GM12892 (cell line): ENCODE results near the gene AMZ1.

Source experiments
- POLR2A ChIP-seq: IDR thresholded peaks from 2 replicates; pipeline ENCODE4 v1.6.1; 2011; ENCODE audit warnings: low read depth, low read length, control low read depth
- POLR2AphosphoS5 ChIP-seq: IDR thresholded peaks from 2 replicates; pipeline ENCODE4 v1.6.1; 2011; ENCODE audit warnings: low read depth, low read length, control low read depth

DNA sequence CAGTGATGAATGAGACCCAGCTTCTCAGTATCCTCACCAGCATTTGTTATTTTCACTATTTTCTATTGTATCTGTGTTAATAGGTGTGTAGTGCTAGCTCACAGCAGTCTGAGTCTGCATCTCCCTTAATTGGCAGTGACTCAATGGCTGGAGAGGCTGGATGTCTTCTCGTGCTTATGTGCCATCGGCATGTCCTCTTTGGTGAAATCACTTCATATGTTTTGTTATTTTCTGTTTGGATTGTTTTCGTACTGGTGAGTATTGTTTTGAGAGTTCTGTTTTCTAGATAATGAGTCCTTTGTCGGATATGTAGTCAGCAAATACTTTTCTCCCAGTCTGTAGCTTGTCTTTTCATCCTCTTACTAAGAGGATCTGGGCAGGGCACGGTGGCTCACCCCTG lies 66.1 kb downstream of the AMZ1 start:
- TF ChIP-seq POLR2A, result no peak
- TF ChIP-seq POLR2AphosphoS5, result no peak
